GM18907 (cell line): Measurements from ENCODE around the gene CHCT1.
"Not testable (repeated sequence)": the region's sequence is repeated elsewhere in the genome, so short reads cannot be mapped to it uniquely, and the experiment has no call there.

Source experiments
- ATAC-seq: cut with Tn5 transposase; IDR thresholded peaks from one replicate; pipeline ENCODE4 v1.9.1; 2021; ENCODE audit warnings: mild to moderate bottlenecking, moderate library complexity; ENCODE audit not compliant: unreplicated experiment

Gene CHCT1

DNA sequence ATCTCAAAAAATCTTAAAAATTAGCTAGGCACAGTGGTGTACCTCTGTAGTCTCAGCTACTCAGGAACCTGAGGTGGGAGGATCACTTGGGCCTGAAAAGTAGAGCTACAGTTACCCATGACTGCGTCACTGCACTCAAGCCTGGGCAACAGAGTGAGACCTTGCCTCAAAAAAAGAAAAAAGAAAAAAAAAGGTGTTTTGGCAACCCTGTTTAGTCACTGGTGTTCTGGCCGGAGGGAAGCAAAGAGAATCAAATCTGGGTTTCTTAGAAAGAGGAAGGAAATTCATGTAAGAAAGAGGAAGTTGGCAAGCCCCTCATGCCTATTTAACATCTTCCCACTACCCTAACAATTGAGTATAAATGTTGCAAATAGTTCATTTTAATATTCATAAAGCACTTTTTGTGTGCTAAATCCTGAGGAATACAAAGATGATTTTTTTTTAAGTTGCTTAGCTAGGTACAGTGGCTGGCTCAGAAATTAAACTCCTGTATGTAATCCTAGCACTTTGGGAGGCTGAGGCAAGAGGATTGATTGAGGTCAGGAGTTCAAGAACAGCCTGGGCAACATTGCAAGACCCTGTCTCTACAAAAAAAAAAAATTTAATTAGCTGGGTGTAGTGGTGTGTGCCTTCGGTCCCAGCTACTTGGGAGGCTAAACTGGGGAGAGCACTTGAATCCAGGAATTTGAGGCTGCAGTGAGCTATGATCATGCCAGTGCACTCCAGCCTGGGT is 23.9 kb upstream of the CHCT1 start:
- peak; percentile 64 for ATAC-seq

DNA sequence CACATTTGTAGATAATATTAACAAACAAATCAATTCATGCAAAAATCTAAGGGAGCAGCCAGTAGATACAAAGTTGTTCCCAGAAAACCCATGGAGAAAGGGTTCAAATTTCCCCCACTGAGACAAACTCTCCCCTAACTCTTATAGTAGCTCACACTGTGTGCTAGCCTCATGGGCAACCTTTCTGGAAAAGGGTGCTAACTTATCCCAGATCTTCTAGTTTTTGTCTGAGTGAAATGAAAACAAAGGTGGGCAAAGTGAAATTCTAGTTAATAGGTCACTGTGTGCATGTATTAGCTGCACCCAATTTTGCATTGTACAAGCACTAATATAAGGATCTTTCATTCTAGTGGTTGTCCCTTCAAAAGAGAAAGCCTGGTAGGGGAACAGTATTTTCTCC is 20.5 kb upstream of the CHCT1 start:
- no peak for ATAC-seq

DNA sequence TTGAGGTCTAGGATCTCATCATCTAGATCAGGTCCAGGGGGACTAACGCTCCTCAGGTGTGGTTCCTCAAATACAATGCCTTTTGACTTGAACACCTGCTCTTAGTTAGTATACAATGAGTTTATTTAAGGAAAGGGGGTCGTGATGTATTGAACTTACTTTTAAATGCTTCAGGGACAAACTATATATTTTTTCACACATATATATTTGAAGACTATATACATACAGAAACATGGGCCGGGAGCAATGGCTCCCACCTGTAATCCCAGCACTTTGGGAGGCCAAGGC is 18.8 kb upstream of the CHCT1 start:
- no peak for ATAC-seq

DNA sequence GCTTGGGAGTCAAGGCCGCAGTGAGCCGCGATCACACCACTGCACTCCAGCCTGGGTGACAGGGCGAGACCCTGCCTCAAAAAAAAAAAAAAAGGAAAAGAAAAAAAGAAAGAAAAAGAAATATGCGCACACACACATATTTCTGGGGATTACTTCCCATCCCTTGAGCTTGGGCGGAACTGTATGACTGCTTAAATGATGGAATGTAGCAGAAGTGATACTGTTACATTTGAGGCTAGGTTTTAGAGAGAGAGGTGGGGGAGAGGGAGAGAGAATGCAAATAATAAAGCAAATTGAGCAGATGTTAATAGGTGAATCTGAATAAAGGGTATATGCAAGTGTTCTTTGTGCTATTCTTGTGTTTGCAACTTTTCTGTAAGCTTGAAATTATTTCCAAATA is 18.3 kb upstream of the CHCT1 start:
- ATAC-seq, result no peak

DNA sequence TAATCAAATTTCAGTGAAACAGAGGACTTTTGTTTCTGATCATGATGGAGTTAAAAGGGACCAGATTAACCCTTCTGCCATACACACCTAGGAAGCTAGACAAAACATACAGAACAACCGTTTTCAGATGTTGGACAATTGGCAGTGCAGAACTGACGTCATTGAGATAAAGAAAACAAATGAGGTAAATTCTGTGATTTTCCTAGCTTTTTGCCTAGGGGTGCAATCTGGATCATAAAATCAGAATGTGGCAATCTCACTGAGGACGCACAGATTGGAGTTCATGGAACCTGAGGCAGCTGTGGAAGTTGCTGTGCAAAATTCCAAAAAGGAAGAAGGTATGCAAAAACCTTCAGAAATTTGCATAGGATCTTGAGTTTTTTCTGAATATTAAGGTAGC is 15.4 kb upstream of the CHCT1 start:
- no peak for ATAC-seq

DNA sequence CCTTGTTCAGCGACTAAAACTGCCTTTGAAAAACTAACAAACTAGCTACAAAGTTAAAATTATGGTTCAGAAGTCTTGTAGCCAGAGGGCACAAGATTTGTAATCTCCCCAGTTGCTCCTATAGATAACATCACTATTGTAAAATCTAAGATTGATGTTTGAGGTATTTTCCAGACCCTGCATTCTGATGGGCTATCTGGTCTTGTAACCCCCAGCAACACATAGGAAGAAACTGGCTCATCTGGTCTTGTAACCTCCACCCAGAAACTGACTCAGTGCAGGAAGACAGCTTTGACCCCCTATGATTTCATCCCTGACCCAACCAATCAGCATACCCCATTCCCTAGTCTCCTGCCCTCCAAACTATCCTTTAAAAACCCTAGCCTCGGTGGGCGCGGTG is 12.3 kb upstream of the CHCT1 start:
- no peak for ATAC-seq

DNA sequence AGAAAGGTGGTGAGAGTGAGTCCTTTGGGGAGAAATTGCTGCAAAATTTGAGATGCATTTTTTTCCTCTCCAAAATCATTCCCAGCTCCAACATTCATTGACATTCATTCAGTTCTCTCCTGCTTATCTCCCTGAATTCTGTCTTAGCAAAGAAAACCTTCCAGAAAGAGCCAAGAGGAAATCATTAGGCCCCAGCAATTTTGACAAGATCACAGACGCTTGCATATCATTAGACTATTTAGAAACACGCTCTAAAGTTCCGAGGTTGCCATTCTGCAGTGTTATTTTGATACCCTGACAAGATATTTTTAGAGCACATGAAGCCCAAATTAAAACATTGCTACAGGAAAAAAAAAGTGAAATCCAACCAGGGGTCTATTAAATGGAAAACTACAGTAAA is 9.6 kb upstream of the CHCT1 start:
- ATAC-seq, result no peak

DNA sequence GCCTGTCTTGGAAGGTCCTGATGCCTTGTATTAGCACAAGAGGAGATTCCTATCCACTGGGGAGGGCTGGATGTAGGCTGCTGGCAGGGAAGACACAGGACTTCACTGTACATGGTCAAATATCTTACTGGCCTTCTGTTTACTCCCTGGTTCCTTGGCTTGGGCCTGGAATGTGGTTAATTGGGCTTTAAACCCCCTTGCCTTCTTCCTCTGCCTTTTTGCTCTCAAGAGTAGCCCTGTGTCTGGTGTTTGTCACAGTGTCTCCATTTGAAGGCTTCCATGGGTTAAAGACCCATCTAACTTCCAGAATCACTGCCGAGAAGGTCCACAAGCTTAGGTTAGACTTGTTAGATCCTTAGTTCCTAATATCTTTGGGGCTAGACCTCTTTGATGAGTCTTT is 7.1 kb upstream of the CHCT1 start:
- no peak for ATAC-seq

DNA sequence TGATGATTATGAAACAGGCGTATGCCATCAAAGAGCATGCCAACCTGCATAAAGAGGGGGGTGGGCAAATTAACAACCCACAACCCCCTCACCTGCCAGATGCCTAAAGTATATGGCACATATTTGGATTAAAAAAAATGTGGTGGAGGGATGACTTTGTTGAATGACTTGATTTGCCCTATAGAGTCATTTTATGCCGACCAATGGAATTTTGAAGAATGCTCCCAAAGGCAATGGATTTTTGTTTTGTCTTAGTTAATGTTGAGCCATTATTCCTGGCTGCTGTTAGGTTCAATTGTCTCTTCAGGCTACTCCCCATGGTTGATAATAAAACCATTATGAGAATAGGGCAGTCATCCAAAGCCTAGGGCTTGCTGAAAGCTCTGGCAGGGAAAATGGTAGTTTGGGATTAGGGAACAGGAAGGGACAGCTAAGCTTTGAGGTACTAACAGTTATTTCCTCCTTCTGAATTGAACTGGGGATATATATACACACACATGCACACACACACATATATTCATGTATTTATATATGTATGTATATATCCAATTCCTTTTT is 5.8 kb upstream of the CHCT1 start:
- ATAC-seq, result no peak

DNA sequence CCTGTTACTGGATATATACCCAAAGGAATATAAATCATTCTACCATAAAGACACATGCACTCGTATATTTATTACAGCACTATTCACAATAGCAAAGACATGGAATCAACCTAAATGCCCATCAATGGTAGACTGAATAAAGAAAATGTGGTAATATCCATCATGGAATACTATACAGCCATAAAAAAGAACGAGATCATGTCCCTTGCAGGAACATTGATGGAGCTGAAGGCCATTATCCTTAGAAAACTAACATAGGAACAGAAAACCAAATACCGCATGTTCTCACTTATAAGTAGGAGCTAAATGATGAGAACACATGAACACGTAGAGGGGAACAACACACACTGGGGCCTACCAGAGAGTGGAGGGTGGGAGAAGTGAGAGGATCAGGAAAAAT is 3.3 kb upstream of the CHCT1 start:
- not testable (repeated sequence) for ATAC-seq

DNA sequence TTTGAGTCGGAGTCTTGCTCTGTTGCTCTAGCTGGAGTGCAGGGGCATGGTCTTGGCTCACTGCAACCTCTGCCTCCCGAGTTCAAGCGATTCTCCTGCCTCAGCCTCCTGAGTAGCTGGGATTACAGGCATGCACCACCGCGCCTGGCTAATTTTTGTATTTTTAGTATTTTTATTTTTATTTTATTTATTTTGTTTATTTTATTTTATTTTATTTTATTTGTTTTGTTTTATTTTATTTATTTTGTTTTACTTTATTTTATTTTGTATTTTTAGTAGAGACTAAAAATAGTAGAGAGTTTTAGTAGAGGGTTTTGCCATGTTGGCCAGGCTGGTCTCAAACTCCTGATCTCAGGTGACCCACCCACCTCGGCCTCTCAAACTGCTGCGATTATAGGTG is 2.4 kb upstream of the CHCT1 start:
- not testable (repeated sequence) for ATAC-seq

DNA sequence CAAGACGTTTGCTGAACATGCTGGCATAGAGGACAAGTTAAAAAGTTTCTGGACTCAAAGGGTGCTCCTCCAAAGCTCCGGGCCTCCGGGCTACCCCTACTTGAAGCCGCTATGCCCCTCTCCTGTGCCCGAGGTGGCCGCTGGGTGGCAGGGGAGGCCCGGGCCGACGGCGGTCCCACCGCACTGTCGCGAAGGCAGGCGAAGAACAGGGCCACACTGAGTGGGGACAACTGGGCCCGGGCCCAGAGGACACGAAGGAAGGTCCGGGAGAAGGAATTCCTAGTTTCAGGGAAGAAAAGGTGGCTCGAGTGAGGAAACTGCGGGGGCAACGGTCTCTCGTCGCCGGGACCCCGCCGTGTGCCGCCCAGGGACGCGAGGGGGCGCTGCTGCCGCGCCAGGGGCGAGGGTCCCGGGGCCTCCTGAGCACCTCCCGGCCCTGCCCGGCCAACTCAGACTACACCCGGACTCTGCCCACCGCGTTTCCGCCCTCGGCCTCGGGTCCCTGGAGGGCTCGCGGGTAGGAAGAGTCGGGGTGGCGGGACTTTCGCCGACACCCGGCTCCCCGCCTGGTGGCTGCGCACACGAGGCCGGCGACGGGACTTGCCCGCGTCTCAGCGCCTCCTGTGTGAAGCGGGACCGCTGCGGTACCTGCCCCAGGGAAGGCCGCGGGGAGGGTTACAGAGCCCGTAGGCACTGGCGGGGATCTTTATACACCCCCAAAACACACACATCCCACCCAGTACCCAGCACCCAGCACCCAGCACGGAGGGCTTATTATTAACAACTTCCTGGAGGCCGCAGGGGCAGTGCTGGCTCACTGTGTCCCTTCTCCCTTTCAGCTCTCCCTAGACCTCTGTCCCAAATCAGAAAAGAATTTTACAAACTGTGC is 772 bp upstream of the CHCT1 start:
- ATAC-seq, result peak; percentile 87

DNA sequence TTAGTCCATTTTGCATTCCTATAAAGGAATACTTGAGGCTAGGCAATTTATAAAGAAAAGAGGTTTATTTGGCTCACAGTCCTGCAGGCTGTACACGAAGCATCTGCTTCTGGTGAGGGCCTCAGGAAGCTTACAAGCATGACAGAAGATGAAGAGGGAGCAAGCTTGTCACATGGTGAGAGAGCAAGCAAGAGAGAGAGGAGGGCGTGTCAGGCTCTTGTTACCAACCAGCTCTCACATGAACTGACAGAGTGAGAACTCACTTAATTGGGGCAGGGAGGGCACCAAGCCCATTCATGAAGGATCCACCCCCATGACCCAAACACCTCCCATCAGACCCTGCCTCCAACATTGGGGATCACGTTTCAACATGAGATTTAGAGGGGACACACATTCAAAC is 1.6 kb downstream of the CHCT1 start:
- no peak for ATAC-seq

DNA sequence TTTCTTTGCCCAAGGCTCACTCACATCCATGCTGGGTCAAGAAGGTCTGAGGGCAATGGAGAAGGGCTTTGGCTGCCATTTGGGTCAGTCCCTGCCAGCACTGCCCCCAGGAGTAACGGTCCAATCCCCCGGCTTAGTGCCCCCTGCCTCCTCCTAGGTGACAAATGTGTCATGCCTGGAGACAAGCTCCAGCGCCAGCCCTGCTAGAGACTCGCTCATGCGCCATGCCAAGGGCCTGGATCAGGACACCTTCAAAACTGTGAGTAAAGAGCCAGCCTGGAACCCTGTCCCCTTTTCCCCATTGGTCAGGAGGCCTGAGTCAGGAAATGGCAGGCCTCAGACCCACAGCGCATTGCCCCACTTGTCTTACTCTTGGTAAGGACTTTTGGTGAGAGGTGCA is 3.3 kb downstream of the CHCT1 start:
- no peak for ATAC-seq

DNA sequence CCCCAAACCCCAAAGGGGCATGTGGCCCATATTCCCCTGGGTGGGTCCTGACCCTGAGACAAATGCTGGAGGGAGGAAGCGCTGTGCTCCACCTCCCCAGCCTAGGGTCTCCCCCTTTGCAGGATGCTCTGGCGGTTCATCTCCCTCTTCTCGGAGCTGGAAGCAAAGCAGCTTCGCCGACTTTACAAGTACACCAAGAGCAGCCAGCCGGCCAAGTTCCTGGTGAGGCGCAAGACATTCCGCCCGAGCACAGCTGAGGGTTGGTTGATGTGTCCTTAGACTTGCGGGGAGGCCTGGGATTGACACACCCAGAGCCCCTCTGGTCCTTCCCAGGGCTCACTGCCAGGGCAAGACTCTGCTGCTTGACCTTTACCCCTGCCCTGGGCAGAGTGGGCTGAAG is 4.3 kb downstream of the CHCT1 start:
- ATAC-seq, result no peak

DNA sequence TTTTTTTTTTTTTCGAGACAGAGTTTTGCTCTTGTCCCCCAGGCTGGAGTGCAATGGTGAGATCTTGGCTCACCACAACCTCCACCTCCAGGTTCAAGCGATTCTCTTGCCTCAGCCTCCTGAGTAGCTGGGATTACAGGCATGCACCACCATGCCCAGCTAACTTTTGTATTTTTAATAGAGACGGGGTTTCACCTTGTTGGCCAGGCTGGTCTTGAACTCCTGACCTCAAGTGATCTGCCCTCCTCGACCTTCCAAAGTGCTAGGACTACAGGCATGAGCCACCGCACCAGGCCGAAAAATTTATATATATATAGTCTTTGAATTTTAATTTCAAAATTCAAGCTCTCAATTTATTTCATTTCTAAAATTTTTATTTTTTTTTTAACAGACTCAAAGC is 6.2 kb downstream of the CHCT1 start:
- not testable (repeated sequence) for ATAC-seq

DNA sequence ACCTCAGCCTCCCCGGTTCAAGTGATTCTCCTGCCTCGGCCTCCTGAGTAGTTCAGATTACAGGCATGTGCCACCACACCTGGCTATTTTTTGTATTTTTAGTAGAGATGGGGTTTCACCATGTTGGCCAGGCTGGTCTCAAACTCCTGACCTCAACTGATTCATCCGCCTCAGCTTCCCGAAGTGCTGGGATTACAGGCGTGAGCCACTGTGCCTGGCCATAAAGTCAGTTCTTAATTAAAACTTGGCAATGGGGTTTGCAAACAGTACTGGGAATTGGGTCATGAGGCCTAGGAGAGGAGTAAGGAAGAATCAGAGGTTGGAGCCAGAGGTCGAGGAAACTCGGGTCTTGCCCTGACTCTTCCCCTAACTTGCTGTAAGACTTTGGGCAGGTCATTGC is 8.3 kb downstream of the CHCT1 start:
- not testable (repeated sequence) for ATAC-seq

DNA sequence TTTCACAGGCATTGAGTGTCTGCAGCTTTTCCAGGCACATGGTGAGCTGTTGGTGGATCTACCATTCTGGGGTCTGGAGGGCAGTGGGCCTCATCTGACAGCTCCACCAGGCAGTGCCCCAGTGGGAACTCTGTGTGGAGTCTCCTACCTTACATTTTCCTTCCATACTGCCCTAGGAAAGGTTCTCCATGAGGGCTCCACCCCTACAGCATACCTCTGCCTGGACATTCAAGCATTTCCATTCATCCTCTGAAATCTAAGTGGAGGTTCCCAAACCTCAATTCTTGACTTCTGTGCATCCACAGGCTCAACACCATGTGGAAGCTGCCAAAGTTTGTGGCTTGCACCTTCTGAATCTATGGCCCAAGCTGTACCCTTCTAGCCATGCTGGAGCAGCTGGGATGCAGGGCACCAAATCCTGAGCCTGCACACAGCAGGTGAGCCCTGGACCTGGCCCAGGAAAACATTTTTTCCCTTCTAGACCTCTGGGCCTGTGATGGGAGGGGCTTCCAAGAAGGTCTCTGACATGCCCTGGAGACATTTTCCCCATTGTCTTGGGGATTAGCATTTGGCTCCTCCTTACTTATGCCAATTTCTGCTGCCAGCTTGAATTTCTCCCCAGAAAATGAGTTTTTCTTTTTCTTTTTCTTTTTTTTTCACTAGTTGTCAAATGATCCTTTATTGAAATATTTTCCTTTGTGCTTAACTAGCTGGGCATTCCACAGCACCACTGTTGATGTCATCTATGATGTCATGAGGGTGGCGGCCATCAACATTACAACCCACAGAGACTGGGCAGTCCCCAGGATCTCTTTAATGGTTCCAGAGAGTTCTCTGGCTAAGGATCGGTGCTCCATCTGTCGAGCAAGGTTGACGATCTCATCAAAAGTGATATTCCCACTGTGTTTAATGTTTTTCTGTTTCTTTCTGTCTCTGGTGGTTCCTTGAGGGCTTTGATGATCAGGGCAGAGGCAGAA is 11.0 kb downstream of the CHCT1 start:
- not testable (repeated sequence) for ATAC-seq

DNA sequence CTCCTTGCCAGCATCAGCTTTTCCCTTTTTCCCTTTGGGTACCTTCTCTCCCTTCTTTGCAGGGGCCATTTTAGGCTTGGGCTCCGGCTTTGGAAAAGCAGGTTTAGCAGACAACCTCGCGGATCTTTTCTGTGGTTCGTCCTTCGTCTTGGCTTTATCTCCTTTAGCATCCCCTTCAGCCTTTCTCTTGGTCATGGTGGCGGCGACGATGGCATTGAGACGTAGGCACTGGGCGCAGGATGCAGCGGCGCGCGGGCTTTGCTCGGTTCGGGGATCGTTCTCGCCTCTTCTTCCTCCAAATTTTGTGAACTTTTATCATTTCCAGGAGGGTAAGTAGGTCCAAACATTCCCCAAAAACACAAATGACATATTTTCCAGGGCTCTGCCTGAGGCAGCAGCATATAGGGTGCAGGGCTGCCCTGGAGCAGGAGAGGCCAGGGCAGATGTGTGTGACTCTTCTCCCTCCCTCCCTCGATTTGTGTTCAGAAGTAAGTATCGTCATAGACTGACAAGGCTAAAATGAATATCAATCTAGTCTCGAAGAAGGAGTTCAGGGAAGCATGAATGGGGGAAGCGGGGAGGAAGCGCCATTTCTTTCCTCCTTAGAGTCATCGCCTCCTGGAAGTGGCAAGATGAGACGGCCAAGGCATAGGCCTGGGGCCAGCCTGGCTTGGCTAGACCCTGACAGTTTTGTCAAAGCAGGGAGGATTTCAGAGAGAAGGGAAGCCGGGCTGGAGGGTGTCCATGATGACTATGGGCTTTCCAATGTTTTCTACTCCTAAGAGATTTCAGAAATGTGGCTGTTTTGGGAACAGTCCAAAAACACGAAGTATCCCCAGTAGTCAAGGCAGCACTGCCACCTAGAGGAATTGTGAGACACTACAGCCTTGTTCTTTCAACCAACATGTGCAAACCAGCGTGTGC is 13.2 kb downstream of the CHCT1 start:
- ATAC-seq, result no peak

DNA sequence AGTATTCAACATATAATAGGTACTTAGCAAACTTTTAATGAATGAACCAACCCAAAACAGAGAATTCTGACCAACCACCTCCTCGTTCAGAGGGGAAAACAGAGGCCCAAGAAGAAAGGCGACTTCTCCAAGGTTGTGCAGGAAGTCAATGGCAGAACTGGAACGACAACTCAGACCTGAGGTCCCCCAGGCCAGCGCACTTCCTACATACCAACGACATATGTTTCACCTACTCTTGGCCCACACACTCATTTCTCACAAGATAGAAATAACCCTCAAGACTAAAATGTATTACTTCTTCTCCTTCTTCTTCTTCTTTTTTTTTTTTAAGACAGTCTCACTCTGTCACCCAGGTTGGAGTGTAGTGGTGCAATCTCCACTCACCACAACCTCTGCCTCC is 14.4 kb downstream of the CHCT1 start:
- ATAC-seq, result no peak
